ENCODE data around the gene RUFY2.
"Not testable (repeated sequence)": the region's sequence is repeated elsewhere in the genome, so short reads cannot be mapped to it uniquely, and the experiment has no call there.

The RUFY2 gene, protein sequence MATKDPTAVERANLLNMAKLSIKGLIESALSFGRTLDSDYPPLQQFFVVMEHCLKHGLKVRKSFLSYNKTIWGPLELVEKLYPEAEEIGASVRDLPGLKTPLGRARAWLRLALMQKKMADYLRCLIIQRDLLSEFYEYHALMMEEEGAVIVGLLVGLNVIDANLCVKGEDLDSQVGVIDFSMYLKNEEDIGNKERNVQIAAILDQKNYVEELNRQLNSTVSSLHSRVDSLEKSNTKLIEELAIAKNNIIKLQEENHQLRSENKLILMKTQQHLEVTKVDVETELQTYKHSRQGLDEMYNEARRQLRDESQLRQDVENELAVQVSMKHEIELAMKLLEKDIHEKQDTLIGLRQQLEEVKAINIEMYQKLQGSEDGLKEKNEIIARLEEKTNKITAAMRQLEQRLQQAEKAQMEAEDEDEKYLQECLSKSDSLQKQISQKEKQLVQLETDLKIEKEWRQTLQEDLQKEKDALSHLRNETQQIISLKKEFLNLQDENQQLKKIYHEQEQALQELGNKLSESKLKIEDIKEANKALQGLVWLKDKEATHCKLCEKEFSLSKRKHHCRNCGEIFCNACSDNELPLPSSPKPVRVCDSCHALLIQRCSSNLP

DNA sequence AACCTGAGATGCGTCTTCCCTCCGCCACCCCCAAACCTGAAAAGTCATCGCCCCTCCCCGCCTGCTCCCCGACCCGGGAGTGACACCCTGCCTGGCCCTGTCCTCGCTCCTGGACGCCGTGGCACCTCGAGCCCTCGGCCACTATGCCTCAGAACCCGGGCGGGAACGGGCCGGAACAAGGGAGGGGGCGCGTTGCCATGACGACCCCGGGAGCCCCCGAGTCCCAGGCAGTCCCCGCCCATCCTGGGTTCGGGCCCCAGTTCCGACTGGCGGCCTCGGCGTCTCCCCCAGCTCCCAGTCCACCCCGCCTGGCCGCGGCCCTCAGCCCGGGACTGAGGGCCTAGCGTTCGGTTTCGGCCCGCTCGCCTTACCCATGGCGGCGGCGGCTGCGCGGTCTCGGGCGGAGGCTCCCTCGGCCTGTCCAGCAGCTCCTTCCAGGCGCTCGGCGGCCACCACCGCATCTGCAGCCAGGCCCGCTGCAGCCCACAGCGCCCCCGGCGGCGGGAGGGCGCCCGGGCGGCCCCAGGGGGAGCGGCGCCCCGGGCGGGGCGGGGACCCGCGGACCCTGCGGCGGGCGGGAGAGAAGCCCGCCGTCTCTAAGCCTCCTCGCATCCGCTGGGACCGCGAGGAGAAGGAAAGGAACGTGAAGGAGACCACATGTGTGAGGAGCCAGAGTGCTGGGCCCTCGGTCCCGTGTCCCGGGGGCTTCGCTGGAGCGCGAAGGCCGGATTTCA, at the start of gene RUFY2:
Gene RUFY2 (minus strand): TSS at position 463 of the 734 bp plus-strand sequence. CDS start 88 bp downstream, at position 375.
- DNase-seq, result peak; percentile 13 to 30

DNA sequence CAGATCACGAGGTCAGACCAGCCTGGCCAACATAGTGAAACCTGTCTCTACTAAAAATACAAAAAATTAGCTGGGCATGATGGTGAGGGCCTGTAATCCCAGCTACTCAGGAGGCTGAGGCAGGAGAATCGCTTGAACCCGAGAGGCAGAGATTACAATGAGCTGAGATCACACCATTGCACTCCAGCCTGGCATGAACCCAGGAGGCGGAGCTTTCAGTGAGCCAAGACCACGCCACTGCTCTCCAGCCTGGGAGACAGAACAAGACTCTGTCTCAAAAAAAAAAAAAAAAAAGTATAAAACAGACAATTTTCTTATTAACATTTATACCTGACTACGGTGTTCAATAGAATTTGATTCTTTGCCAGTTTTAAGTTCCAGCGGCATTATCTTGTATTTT, 42.6 kb upstream of the RUFY2 start:
- DNase-seq, result not testable (repeated sequence)

DNA sequence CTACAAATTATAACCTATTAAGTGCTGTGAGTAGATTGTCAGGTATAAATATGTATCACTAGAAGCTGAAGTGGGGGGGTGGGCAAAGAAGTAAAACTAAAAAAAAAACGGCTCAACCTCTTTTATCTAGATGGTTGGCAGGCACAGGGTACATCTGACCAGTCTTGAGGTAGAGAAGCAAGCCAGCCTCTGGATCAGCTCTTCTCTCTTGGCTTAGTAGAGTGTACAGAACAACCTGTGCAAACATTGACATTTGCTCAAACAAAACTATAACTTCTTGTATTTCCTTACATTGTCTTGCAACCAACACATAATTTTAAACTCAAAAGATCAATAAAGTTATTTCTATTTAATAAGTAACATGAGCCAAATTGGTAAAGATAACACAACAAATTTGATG, 39.1 kb upstream of the RUFY2 start:
- no peak for DNase-seq

DNA sequence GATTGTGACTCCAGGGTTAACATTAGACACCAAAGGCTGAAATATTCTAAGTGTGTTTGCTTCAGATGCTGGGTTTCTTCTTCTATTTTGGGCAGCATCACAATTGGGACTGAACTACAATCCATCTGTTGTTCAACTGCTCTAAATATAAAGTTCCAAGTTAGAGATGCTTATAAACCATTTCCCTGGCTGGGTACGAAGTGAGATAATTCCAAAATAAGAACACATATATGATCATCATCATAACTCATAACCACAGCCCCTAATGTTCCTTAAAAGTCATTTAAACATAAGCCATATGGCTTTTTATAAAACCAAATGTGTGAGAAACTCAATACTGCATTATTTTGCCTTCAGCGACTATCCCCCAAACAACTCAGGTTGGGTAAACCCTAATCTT, 35.9 kb upstream of the RUFY2 start:
- DNase-seq, result no peak

DNA sequence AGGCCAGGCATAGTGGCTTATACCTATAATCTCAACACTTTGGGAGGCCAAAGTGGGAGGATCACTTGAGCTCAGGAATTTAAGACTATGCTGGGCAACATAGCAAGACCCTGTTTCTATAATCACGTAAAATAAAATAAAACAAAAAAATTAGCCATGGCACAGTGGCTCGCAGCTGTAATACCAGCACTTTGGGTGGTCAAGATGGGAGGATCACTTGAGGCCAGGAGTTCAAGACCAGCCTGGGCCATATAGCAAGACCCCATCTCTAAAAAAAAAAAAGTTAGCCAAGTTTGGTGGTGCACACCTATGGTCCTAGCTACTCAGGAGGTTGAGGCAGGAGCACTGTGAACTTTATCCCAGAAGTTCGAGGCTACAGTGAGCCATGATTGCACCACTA, 33.8 kb upstream of the RUFY2 start:
- DNase-seq, result no peak

DNA sequence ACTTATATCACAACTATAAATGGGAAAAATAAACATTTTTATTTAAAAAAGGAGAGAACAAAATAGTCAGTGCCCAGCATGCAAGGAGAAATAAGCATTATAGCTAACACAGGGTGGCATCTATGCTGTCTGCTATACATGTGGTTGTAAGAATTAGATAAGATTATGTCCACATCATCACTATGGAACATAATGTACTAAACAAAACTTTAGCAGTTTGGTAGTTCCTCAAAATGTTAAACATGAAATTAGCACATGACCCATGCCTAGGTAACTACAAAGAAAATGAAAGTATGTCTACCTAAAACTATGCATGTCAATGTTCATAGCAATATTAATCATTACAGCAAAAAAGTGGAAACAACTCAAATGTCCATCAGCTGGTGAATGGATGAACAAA, 28.7 kb upstream of the RUFY2 start:
- no peak for DNase-seq

DNA sequence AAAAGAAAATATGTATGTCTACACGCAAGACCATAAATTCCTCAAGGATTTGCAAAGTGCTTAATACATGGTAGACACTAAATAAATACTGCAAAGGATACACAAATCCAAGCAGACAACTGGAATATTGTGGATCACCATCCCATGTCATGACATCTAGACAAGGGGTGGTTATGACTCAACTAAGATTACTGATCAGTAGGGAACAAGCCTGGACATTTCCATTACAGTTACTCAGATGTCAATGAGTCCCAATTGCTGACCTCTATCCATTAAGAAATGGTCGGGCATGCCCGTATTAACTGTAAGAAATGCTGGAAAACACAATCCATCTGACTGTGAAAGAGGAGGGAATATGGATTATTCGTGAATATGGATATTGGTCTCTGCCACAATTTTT, 27.6 kb upstream of the RUFY2 start:
- no peak for DNase-seq

DNA sequence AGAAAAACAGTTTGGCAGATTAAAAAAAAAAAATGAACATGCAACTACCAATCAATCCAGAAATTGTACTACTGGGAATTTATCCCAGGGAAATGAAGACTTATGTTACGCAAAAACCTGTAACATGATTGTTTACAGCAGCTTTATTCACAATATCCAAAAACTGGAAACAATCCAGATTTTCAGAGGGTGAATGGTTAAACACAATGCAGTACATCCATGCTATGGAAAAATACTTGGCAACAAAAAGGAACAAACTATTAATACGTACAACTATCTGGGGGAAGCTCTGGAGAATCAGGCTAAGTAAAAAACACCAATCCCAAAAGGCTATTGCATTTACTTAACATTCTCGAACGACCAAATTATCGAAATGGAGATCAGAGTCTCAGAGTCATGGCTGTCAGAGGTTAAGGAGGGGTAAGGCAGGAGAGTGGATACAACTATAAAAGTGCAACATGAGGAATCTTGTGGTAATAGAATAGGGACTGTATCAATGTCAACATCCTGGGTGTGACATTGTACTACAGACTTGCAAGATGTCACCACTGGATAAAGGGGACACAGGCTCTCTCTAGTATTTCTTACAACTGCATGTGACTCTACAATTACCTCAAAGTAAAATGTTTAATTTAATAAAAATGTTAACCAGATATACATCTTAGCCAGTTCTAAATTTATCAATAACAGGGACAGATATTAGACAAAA, 21.5 kb upstream of the RUFY2 start:
- no peak for DNase-seq

DNA sequence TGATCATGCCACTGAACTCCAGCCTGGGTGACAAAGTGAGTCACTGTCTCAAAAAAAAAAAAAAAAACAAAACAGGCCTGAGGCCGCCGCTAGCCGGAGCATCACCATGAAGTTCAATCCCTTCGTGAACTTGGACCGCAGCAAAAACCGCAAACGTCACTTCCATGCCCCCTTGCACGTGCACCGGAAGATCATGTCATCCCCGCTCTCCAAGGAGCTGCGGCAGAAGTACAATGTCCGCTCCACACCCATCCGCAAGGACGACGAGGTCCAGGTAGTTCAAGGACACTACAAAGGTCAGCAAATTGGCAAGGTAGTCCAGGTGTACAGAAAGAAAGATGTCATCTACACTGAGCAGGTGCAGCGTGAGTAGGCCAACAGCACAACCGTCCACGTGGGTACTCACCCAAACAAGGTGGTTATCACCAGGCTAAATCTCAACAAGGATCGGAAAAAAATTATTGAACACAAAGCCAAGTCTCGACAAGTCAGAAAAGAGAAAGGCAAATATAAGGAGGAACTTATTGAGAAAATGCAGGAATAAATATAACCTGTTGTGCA, 17.5 kb upstream of the RUFY2 start:
- DNase-seq, result no peak

DNA sequence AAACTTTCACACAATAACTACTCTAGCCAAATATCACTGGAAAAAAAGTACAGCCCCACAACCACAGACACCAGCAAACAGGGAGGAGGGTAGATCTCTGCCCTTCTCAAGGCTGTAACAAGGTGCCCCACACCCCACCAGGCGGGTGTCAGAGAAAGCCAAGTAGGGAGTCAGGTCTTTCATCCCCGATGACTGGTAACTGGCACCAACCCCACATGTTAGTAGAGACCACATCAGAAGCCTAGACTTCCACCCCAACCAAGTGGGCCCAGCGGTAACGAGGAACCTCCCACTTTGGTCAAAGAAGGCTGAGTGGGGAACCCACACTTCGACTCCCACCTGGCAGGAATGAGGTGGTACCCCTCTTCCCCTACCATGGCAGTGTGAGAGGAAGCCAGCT, 16.4 kb upstream of the RUFY2 start:
- no peak for DNase-seq

DNA sequence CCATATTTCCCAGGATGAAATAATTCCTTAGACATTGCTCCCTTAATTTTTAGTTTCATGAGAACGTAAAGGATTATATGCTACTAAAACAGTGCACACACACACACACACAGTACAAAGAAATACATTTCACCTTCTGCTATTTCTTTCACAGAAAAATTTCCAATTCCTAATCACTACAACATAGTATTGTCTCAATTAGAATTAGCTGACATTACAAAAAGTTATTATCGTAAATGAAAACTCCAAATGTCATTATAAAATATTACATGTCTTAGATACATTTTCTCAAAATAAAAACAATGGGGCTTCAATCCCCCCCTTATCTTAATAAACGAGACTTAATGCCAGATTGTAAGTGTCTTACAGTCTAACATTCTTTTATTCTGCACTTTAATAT, 12.3 kb upstream of the RUFY2 start:
- DNase-seq, result no peak

DNA sequence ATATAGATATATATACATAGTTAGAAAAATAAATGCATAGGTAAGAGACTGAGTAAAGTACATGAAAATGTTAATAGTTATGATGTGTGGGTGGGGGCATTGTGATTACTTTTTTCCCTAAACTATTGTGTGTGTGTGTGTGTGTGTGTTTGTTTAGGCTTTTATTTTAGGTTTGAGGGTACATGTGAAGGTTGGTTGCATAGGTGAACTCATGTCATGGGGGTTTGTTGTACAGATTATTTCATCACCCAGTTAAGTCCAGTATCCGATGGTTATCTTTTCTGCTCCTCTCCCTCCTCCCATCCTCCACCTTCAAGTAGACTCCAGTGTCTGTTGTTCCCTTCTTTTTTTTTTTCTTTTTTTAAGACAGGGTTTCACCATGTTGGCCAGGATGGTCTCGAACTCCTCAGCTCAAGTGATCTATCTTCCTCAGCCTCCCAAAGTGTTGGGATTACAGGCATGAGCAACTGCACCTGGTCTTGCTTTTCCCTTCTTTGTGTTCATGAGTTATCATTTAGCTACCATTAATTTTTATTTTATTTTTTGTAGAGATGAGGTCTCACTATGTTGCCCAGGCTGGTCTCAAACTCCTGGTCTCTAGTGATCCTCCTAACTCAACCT, 1.9 kb upstream of the RUFY2 start:
- no peak for DNase-seq

DNA sequence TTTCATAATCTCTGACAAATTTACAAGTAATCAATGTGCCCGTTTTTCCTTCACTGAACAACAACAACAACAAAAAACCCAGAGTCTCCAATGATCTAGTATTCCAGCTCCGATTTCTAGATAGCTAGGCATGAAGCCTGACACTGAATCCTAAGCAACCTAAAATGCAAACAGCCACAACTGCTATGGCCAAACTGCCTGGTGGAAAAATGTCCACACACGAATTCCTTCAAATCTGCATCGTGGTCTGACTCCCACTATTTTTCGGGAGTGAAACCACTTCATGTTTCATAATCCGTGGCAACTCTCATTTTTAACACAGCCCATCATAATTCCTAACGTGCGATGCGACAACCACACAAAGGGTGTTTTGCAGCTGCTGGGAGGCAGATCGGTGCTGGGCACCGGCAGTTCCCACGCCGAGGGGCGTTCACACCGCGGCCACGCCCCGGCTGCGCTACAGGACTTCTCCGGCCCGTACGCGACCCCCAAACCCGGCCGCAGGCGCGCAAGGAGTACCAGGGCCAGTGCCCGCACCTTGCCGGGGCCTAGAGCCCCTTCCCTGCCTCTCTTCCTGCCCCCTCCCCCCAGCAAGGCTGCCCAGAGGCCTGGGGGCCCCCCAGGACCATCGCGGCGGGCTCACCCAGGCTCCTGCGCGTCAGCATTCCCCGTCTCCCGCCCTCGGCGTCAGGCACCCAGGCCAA, 814 bp downstream of the RUFY2 start:
- DNase-seq, result peak; percentile 3 to 5

DNA sequence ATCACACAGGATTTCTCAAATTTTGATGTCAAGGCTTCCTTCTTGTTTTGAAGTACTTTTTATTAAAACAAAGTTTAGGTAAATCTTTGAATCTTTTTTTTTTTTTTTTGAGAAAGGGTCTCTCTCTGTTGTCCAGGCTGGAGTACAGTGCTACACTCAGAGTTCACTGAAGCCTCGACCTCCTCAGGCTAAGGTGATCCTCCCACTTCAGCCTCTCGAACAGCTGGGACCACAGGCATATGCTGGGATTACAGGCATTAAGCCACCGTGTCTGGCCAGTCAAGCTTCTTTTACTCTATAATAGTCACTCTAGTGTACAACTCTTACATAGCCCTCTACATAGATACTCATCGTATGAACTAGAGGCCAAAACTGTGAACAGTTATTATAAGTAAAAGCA, 3.4 kb downstream of the RUFY2 start:
- DNase-seq, result no peak

DNA sequence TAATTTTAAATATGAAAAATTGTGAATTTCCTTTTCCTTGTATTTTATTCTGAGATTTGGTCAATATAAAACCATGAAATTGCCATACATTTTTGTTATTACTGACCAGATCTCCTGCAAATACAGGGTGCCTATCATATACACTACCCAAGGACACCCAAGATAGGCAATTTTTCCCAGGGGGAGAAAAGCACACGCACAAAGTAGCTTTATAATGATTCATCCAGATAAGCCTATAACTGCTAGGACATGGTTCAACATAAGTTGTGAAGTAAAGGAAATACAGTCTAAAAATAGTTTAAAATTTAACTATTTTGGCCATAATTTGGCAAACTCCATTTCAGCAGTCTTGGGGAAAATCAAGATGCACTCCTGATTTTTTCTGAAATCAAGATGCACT, 4.8 kb downstream of the RUFY2 start:
- no peak for DNase-seq

DNA sequence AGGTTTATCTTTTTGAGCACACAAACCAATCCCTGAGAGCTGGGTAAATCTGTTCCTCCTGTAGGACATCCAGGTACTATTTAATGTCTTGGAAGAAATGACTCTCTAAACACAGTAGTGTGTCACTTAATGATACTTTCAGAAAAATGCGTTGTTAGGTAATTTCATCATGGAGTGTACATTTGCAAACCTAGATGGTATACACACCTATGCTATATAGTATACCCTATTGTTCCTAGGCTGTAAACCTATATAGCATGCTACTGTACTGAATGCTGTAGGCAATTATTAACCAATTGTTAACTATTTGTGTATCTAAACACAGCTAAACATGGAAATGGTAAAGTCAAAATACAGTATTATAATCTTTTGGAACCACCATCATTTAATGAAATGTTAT, 10.1 kb downstream of the RUFY2 start:
- DNase-seq, result no peak

DNA sequence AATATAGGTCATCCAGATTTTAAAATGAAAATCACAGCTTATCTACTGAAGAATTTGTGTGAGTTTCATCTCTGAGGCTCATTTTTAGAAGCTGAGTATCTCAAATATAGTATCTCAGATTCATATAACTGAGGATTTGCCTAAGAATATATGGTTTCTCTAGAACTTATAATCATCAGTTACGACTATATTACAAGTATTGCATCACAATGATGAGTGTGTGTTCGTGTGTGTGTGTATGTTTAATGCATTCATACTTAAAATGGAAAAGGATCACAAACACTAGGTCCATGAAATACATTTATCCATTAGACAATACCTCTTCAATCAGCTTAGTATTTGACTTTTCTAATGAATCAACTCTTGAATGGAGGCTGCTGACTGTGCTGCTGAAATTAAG, 21.3 kb downstream of the RUFY2 start:
- DNase-seq, result no peak

DNA sequence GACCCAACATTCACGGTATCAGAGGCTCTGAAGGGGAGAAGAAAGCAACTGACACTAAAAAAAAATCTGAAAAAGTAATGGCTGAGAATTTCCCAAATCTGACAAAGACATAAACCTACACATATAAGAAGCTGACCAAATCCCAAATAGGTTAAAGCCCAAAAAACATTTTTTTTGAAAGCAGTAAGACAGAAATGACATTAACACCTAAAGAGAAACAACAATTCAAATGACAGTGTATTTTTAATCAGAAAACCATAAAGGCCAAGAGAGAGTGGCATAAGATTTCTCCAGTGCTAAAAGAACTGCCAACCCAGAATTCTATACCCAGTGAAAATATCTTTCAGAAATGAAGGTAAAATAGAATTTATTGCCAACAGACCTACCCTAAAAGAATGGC, 35.5 kb downstream of the RUFY2 start:
- no peak for DNase-seq

DNA sequence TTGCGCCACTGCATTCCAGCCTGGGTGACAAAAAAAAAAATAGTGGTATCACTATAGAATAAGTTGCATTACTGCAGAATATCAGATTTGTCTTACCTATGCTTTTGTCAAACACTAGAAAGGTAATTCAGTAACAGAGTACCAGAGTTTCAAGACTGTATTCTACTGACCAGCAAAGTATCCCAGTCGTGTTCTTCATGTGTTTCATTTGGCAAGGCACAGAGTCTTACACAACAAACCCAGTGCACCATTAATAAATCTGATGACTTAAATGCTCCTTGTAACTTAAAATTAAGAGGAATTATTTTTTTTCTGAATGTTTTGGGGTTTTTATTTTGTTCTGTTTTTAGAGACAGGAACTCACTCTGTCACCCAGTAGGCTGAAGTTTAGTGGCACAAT, 40.0 kb downstream of the RUFY2 start:
- no peak for DNase-seq

DNA sequence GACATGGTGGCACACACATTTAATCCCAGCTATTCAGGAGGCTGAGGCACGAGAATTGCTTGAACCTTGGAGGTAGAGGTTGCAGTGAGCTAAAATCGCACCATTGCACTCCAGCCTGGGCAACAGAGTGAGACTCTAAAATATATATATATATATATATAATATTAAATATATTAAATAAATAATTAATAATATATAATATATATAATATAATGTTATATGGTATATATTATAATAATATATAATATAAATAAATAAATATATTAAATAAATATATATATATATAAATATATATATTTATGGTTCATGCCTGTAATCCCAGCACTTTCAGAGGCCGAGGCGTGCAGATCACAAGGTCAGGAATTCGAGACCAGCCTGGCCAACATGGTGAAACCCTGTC, 40.5 kb downstream of the RUFY2 start:
- no peak for DNase-seq

DNA sequence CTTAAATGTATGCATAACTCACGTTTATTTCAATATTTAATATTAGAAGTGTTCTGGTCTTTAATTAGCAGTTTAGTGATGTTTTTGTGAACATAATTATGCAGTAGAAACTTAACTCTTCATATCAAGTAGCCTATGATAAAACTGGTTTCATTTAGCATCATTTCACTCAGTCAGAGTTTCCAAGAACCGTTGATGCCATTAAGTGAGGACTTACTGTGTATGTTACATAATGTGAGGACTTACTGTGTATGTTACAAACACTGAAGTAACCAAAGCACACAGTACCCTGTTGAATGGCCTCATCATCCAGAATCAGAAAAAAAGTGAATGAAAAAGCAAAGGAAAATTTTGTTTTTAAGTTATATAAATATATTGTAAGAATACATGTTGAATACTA, 41.5 kb downstream of the RUFY2 start:
- DNase-seq, result no peak

Data from SHP77 (cell line).